K562 (cell line): ENCODE results near the gene PLXNA3. TPM values are rescaled to one million over a fixed set of nuclear protein-coding genes. Genes with fewer than 3 reads are reported as not detected.
A peak's percentile ranks its signal among the peaks of the same experiment; 100 is the strongest.

Experiments used
- CTCFL ChIP-seq: IDR thresholded peaks from 2 replicates; pipeline ENCODE4 v1.6.1; 2011; ENCODE audit warnings: borderline replicate concordance, low read depth, mild to moderate bottlenecking, moderate library complexity, low read length; ENCODE audit not compliant: insufficient read depth, poor library complexity, severe bottlenecking
- EP400 ChIP-seq: fragments of 450-650 bp; IDR thresholded peaks from 2 replicates; pipeline ENCODE4 v1.6.1; 2017; ENCODE audit warnings: antibody characterized with exemption, mild to moderate bottlenecking, moderate library complexity
- FOXA3 ChIP-seq, 2 experiments: fragments of 450-650 bp in 1 of 2; sonication (generic) in 1 of 2; formaldehyde crosslinking; IDR thresholded peaks in 1 of 2; conservative IDR thresholded peaks in 1 of 2; 2 replicates each; pipeline versions ENCODE4 v1.4.0 to v1.8.0; 2020 to 2022; ENCODE audit warnings: mild to moderate bottlenecking in 2 of 2, missing genetic modification reagents in 1 of 2
- GTF2A2 ChIP-seq: IDR thresholded peaks from 2 replicates; pipeline ENCODE4 v1.6.1; 2016; ENCODE audit warnings: mild to moderate bottlenecking, missing genetic modification characterization, missing compliant biosample characterization
- GTF3C2 ChIP-seq: IDR thresholded peaks from 3 replicates; pipeline ENCODE4 v1.6.1; 2011; ENCODE audit warnings: borderline replicate concordance, mild to moderate bottlenecking, moderate library complexity; ENCODE audit not compliant: insufficient read length; ENCODE audit errors: extremely low read depth
- HNRNPK ChIP-seq: fragments of 200-400 bp; formaldehyde crosslinking; IDR thresholded peaks from one replicate; pipeline ENCODE4 v1.6.1; 2018; ENCODE audit warnings: mild to moderate bottlenecking, low read depth, low read length; ENCODE audit not compliant: poor library complexity, severe bottlenecking
- HOXB6 ChIP-seq: fragments of 250-450 bp; sonication (Bioruptor Pico); IDR thresholded peaks from 2 replicates; pipeline ENCODE4 v1.5.1; 2022; ENCODE audit warnings: mild to moderate bottlenecking, borderline replicate concordance
- MLLT1 ChIP-seq, 2 experiments: fragments of 450-650 bp; IDR thresholded peaks; 2 replicates each; pipeline ENCODE4 v1.6.1; 2016
- MXI1 ChIP-seq: IDR thresholded peaks from 2 replicates; pipeline ENCODE4 v1.6.1; 2011; ENCODE audit warnings: low read depth, mild to moderate bottlenecking, improper control_type of control experiment, low read length
- SNIP1 ChIP-seq: fragments of 450-650 bp; IDR thresholded peaks from 2 replicates; pipeline ENCODE4 v1.7.1; 2017; ENCODE audit warnings: low read depth, mild to moderate bottlenecking
- SP2 ChIP-seq: IDR thresholded peaks from 2 replicates; pipeline ENCODE4 v1.6.1; 2011; ENCODE audit warnings: mild to moderate bottlenecking, low read depth, low read length, moderate library complexity; ENCODE audit not compliant: poor library complexity, severe bottlenecking; ENCODE audit errors: extremely low read depth
- TEAD1 ChIP-seq, 2 experiments: fragments of 450-650 bp in 1 of 2; sonication (generic) in 1 of 2; formaldehyde crosslinking; IDR thresholded peaks; 2 replicates each; pipeline versions ENCODE4 v1.4.0 to v1.8.0; 2020 to 2022; ENCODE audit warnings: mild to moderate bottlenecking in 2 of 2, missing genetic modification reagents in 1 of 2
- THRA ChIP-seq: fragments of 450-650 bp; IDR thresholded peaks from 2 replicates; pipeline ENCODE4 v1.6.1; 2017; ENCODE audit warnings: mild to moderate bottlenecking, moderate library complexity
- XRCC5 ChIP-seq: fragments of 200-400 bp; formaldehyde crosslinking; IDR thresholded peaks from 2 replicates; pipeline ENCODE4 v1.6.1; 2017; ENCODE audit warnings: low read depth, mild to moderate bottlenecking, low read length
- ZBTB9 ChIP-seq: fragments of 450-650 bp; formaldehyde crosslinking; IDR thresholded peaks from 2 replicates; pipeline ENCODE4 v1.4.0; 2020; ENCODE audit warnings: mild to moderate bottlenecking, moderate library complexity
- ZC3H8 ChIP-seq: fragments of 450-650 bp; IDR thresholded peaks from 2 replicates; pipeline ENCODE4 v1.6.1; 2017
- ZNF253 ChIP-seq: fragments of 250-450 bp; sonication (Bioruptor Pico); conservative IDR thresholded peaks from 2 replicates; pipeline ENCODE4 v1.6.1; 2021; ENCODE audit warnings: mild to moderate bottlenecking
- ZNF583 ChIP-seq: fragments of 250-450 bp; sonication (Bioruptor Pico); IDR thresholded peaks from 2 replicates; pipeline ENCODE4 v1.4.0; 2020
- ZNF77 ChIP-seq: fragments of 250-450 bp; sonication (Bioruptor Pico); IDR thresholded peaks from 2 replicates; pipeline ENCODE4 v1.5.0; 2020
- ZSCAN32 ChIP-seq: fragments of 450-650 bp; formaldehyde crosslinking; IDR thresholded peaks from 2 replicates; pipeline ENCODE4 v1.4.0; 2020; ENCODE audit warnings: mild to moderate bottlenecking, moderate library complexity
- polyA plus RNA-seq, 8 experiments: library from polyadenylated mRNA; depleted of rRNA in 4 of 8; stranded (reverse) in 5 of 8; unstranded in 3 of 8; fragments of >200 nt; fragmentation: Nextera tagmentation in 2 of 8; fragmentation: Illumina TruSeq in 1 of 8; extraction: Ambion mirVana in 2 of 8; extraction: Trizol in 1 of 8; gene quantifications; 2 replicates each; pipeline versions ENCODE4 v1.2.1 to v1.2.3, GENCODE V29; 2011 to 2014; ENCODE audit warnings: inconsistent platforms in 1 of 8, missing spikeins in 1 of 8
- total RNA-seq, 7 experiments: library from RNA; depleted of rRNA in 6 of 7; stranded (reverse); fragments of >200 nt in 6 of 7; fragmentation: Illumina TruSeq in 2 of 7; extraction: Trizol in 2 of 7; gene quantifications; 2 replicates each; pipeline versions ENCODE4 v1.2.1 to v1.2.3, GENCODE V29; 2011 to 2021; ENCODE audit warnings: low replicate concordance in 1 of 7

PLXNA3 gene
- total and polyA plus RNA-seq, 9 of the 15 experiments (the other 6 are each of a cell fraction or from before 2014, with no cell fraction given), result 0.32 to 47.8 (median 7.5) TPM

GRCh38 chrX:154516656-154517100 is 58.6 kb downstream of the PLXNA3 start (continued):
- TF ChIP-seq FOXA3 (CRISPR knock-in tag; conservative IDR thresholded peaks at IDR 0.05 in 1 of 2, IDR thresholded peaks at IDR 0.05 in 1 of 2) (no peak), ZNF583 (CRISPR knock-in tag) (no peak), ZSCAN32 (no peak), TEAD1 (CRISPR knock-in tag; IDR thresholded peaks at IDR 0.05) (no peak), SNIP1 (no peak), ZNF77 (CRISPR knock-in tag) (no peak), ZC3H8 (no peak), ZNF253 (CRISPR knock-in tag) (no peak), GTF2A2 (no peak), MXI1 (no peak), SP2 (no peak), THRA (no peak), ZBTB9 (CRISPR knock-in tag) (no peak), MLLT1 (IDR thresholded peaks at IDR 0.05) (no peak), HNRNPK (no peak), CTCFL (no peak), XRCC5 (no peak), GTF3C2 (no peak), EP400 (0 out of 2 replicates have a peak, but pooled peaks have one; percentile 12), HOXB6 (CRISPR knock-in tag) (no peak)
